Activated CD8-positive, alpha-beta T cell treated with anti-CD3 and anti-CD28 coated beads for 36 hours (primary cell): ENCODE measurements around the gene SRMS. TPM values are rescaled to one million over a fixed set of nuclear protein-coding genes. Genes with fewer than 3 reads are reported as not detected.

ENCODE experiments used
- ATAC-seq: fragments of 200-7000 bp; cut with Tn5 transposase; one replicate; pipeline ENCODE4 v1.10.0; 2021; ENCODE audit warnings: mild to moderate bottlenecking, moderate library complexity
- CTCF ChIA-PET: fragments of 350-600 bp; sonication (Branson Sonifier 250); formaldehyde crosslinking; loops from one replicate; lab custom pipeline; 2021; ENCODE audit warnings: antibody characterized with exemption; lab: Charles Lee
- POLR2A ChIA-PET: fragments of 350-600 bp; sonication (Branson Sonifier 250); formaldehyde crosslinking; loops from one replicate; lab custom pipeline; 2021; ENCODE audit warnings: antibody characterized with exemption; lab: Charles Lee
- DNase-seq: peaks from one replicate; pipeline ENCODE4 v3.0.0-alpha.2; 2020
- H3K27ac Mint-ChIP-seq: one replicate; pipeline ENCODE4 v1.8.0; 2021; ENCODE audit warnings: mild to moderate bottlenecking, mixed read lengths
- H3K27me3 Mint-ChIP-seq: one replicate; pipeline ENCODE4 v1.8.0; 2021; ENCODE audit warnings: mixed read lengths
- H3K36me3 Mint-ChIP-seq: one replicate; pipeline ENCODE4 v1.8.0; 2021; ENCODE audit warnings: low read depth, mixed read lengths
- H3K4me1 Mint-ChIP-seq: one replicate; pipeline ENCODE4 v1.8.0; 2021; ENCODE audit warnings: low read depth, mixed read lengths
- H3K4me3 Mint-ChIP-seq: one replicate; pipeline ENCODE4 v1.8.0; 2021; ENCODE audit warnings: mild to moderate bottlenecking, moderate library complexity, mixed read lengths
- H3K9me3 Mint-ChIP-seq: one replicate; pipeline ENCODE4 v1.8.0; 2021; ENCODE audit warnings: mixed read lengths
- intact Hi-C: fragments of 100-400 bp; cut with micrococcal nuclease; formaldehyde crosslinking; loops from one replicate; pipeline ENCODE4 v1.10.0; 2022
- total RNA-seq, 2 experiments: library from RNA; stranded (reverse); gene quantifications; one replicate each; pipeline ENCODE4 v1.2.3, GENCODE V29; 2021
- TF ChIP-seq, protein P1 (sequence below): fragments of 200-600 bp; IDR thresholded peaks from one replicate; pipeline ENCODE4 v1.8.0; 2022; ENCODE audit warnings: antibody characterized with exemption, mild to moderate bottlenecking

The SRMS gene
- total RNA-seq, 2 experiments from 2014 or later: not detected

- H3K9me3 Mint-ChIP-seq: peaks cover 6% of the 10 kb centered on the region
- intact Hi-C loops: no loop called here
- H3K36me3 Mint-ChIP-seq: peaks cover 30% of the 10 kb centered on the region
- ChIA-PET POLR2A (interaction anchor here (0.7 to 4.4 kb wide), 16 partner anchors 8 to 216 kb away, joined by 3 to 48 read pairs (median 4); partner anchors contain the start of genes LIME1 and PTK6), CTCF (interaction anchor here (1.0 to 3.8 kb wide), 5 partner anchors 17 to 127 kb away, joined by 3 to 22 read pairs (median 4); partner anchors contain the start of gene PTK6)
- DNase-seq (peak; percentile 81), ATAC-seq (peak; percentile 63)
- peak overlapping the region; percentile 78 for H3K4me3 Mint-ChIP-seq
- H3K27ac Mint-ChIP-seq: peak overlapping the region; percentile 49
- no peaks in the 10 kb centered on the region for H3K27me3 Mint-ChIP-seq
- TF ChIP-seq, protein P1, sequence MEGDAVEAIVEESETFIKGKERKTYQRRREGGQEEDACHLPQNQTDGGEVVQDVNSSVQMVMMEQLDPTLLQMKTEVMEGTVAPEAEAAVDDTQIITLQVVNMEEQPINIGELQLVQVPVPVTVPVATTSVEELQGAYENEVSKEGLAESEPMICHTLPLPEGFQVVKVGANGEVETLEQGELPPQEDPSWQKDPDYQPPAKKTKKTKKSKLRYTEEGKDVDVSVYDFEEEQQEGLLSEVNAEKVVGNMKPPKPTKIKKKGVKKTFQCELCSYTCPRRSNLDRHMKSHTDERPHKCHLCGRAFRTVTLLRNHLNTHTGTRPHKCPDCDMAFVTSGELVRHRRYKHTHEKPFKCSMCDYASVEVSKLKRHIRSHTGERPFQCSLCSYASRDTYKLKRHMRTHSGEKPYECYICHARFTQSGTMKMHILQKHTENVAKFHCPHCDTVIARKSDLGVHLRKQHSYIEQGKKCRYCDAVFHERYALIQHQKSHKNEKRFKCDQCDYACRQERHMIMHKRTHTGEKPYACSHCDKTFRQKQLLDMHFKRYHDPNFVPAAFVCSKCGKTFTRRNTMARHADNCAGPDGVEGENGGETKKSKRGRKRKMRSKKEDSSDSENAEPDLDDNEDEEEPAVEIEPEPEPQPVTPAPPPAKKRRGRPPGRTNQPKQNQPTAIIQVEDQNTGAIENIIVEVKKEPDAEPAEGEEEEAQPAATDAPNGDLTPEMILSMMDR: no peak
- H3K4me1 Mint-ChIP-seq: peaks cover 11% of the 10 kb centered on the region
Observed at GRCh38 chr20:63520934-63521601, 26.5 kb downstream of the SRMS start.

- Mint-ChIP-seq H3K4me3 (peak within 1 kb of the TSS; percentile 78), H3K27me3 (no peaks in the 10 kb centered on the region), H3K4me1 (peaks cover 11% of the 10 kb centered on the region), H3K36me3 (peaks cover 30% of the 10 kb centered on the region), H3K27ac (peak within 1 kb of the TSS; percentile 77), H3K9me3 (peaks cover 6% of the 10 kb centered on the region)
- CTCF ChIA-PET: interaction anchor here (1.0 to 3.8 kb wide), 6 partner anchors 17 to 128 kb away, joined by 3 to 22 read pairs (median 4); partner anchors contain the start of gene PTK6
- TF ChIP-seq, protein P1: no peak
- intact Hi-C loops: no loop called here
- POLR2A ChIA-PET: interaction anchor here (0.8 to 4.4 kb wide), 11 partner anchors 11 to 216 kb away, joined by 3 to 48 read pairs (median 4); partner anchors contain the start of genes LIME1 and PTK6
- DNase-seq (peak; percentile 85), ATAC-seq (peak; percentile 88)
Observed at GRCh38 chr20:63520504-63520933, 27.0 kb downstream of the SRMS start, which contains the start of gene PPDPF. Gene PPDPF, plus strand, starts transcription at chr20:63520765. Its CDS starts 544 bp downstream, at chr20:63521309.

DNA sequence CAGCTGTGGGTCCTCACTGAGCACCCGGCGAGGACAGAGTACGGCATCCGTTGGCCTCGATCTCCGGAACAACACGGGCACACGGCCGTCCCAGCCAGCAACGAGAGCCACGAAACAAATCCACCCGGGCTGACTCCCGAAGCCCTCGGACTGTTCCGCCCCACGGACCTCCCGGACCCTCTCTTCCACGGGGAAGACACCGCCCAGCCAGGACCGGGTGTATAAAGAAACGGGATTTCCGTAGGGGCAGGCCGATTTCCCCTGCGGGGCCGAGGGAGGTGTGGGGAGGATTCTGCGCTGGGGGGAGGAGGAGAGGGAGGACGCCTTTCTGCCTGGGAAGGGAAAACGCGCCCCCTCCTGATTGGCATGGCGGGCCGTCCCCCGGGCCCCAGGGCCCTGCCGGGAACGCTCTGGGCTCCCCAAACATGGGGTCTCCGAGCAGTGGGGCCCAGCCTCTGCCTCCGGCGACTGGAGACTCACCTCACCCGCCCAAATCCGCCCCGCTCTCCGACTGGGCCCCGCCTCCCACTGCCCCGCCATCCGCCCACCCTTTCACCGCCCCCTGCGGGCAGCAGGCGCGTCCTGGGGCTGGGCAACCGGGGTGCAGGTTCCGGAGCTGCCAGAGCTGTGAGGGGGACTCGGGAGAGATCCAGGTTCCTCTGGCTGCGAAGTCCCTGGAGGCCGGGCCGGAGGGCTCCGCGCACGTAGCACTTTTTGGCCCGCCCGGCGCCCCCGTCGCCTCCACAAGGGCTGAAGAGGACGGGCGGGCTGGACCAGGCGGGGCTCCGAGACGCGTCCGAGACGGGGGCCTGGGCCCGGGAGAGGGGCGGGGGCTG lies 27.7 kb downstream of the SRMS start:
- DNase-seq (peak; percentile 74), ATAC-seq (peak; percentile 54)
- H3K36me3 Mint-ChIP-seq: peaks cover 30% of the 10 kb centered on the region
- ChIA-PET POLR2A (interaction anchor here (0.8 to 1.4 kb wide), 2 partner anchors 23 to 217 kb away, joined by 4 to 5 read pairs; partner anchors contain the start of gene LIME1), CTCF (interaction anchor here (1.3 to 3.8 kb wide), 5 partner anchors 18 to 128 kb away, joined by 3 to 22 read pairs (median 9); partner anchors contain the start of gene PTK6)
- H3K27me3 Mint-ChIP-seq: no peaks in the 10 kb centered on the region
- peaks cover 6% of the 10 kb centered on the region for H3K9me3 Mint-ChIP-seq
- H3K4me1 Mint-ChIP-seq: peaks cover 11% of the 10 kb centered on the region
- peak overlapping the region; percentile 78 for H3K4me3 Mint-ChIP-seq
- intact Hi-C loops: no loop called here
- peak overlapping the region; percentile 61 for H3K27ac Mint-ChIP-seq
- TF ChIP-seq, protein P1: peak; percentile 32

DNA sequence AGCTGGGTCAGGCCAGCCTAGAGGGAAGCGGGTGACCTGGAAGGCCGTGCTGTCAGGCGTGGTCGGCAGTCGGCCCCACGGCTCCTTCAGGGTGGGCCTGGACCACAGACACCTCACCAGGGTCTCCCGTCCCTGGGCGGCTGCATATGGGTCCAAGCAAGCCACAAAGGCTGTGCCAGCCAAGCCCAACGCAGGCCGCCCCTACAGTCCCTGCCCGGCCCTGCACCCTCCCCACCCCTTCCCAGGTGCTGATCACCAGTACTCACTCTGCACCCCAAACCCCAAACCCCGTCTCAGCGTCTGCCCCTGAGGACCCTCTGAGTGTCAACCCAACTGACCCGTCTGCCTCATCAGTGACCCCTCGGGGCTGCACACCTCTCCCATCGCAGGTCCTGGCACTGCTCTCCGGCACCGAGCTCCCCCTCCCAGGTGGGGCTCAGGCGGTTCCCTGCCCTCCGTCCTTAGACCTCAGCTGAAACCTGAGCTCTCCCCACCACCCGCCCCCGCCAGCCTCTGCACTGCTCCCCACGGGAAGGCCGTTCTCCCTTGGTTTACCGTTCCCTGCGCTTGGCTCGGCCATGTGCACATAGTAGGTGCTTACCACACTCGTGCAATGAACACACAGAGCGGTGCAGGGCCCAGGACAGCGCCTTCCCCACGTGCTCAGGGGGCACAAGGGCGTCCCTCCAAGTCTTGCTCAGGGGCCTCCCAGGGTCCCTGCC lies 28.4 kb downstream of the SRMS start:
- H3K27ac Mint-ChIP-seq: peak overlapping the region; percentile 61
- peaks cover 11% of the 10 kb centered on the region for H3K4me1 Mint-ChIP-seq
- ChIA-PET POLR2A (interaction anchor here (0.7 to 1.2 kb wide), 2 partner anchors 10 to 505 kb away, joined by 3 to 4 read pairs; no protein-coding TSS in a partner anchor), CTCF (interaction anchor here (1.3 to 2.4 kb wide), 2 partner anchors 23 to 77 kb away, joined by 3 to 12 read pairs; no protein-coding TSS in a partner anchor)
- intact Hi-C loops: no loop called here
- TF ChIP-seq, protein P1: no peak
- H3K9me3 Mint-ChIP-seq: peaks cover 9% of the 10 kb centered on the region
- ATAC-seq (no peak), DNase-seq (no peak)
- peaks cover 27% of the 10 kb centered on the region for H3K36me3 Mint-ChIP-seq
- peak overlapping the region; percentile 78 for H3K4me3 Mint-ChIP-seq
- no peaks in the 10 kb centered on the region for H3K27me3 Mint-ChIP-seq
